ENCODE data around the gene MCOLN3. TPM values are rescaled to one million over a fixed set of nuclear protein-coding genes. Genes with fewer than 3 reads are reported as not detected.

The MCOLN3 gene
- total and polyA plus RNA-seq, 2 experiments from 2014 or later, result 0.36 to 1.1 TPM

DNA sequence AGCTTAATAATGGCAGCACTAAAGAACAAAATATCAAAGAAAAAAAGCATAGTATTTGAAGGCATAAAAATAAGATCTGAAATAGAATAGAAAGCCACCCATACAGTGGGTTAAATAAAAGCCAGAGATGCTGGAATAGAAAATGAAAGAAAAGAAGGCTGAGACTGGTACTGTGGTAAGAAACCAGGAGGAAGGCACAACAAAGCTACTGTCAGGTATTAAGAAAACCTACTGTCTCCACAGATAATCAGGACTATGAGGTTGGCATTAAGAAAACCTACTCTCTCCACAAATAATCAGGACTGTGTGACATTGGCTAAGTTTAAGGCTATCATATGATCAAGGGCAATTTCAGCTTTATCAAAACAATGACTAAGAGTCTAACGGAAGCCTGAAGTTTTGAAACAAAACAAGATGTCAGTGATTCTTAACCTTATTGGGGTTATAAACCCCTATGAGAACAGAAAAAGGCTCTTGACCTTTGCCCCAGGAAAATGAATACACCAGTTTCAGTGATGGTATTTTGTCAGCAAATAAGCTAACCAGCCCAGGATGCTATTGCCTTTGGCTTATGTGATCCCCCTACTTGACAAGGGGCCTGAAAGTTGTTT is 75.8 kb downstream of the MCOLN3 start:
- H3K9me3 ChIP-seq (ENCODE audit: low read depth), result no peaks in the 10 kb centered on the region
- no peaks in the 10 kb centered on the region for H3K36me3 ChIP-seq
- H3K4me1 ChIP-seq (ENCODE audit: low read depth), result no peaks in the 10 kb centered on the region
- no peaks in the 10 kb centered on the region for H3K27me3 ChIP-seq
- DNase-seq (ENCODE audit: low read depth in 1 of 2, low spot score in 1 of 2), result no peak
- TF ChIP-seq, protein P1, sequence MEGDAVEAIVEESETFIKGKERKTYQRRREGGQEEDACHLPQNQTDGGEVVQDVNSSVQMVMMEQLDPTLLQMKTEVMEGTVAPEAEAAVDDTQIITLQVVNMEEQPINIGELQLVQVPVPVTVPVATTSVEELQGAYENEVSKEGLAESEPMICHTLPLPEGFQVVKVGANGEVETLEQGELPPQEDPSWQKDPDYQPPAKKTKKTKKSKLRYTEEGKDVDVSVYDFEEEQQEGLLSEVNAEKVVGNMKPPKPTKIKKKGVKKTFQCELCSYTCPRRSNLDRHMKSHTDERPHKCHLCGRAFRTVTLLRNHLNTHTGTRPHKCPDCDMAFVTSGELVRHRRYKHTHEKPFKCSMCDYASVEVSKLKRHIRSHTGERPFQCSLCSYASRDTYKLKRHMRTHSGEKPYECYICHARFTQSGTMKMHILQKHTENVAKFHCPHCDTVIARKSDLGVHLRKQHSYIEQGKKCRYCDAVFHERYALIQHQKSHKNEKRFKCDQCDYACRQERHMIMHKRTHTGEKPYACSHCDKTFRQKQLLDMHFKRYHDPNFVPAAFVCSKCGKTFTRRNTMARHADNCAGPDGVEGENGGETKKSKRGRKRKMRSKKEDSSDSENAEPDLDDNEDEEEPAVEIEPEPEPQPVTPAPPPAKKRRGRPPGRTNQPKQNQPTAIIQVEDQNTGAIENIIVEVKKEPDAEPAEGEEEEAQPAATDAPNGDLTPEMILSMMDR (IDR thresholded peaks at IDR 0.05; ENCODE audit: low read depth, low read length), result no peak
- no peak overlapping the region for H3K4me3 ChIP-seq
- H3K27ac ChIP-seq, result no peak overlapping the region

GRCh38 chr1:84971957-84972356 is 76.3 kb downstream of the MCOLN3 start:
- Histone ChIP-seq H3K4me3 (no peak overlapping the region), H3K27me3 (no peaks in the 10 kb centered on the region), H3K9me3 (ENCODE audit: low read depth) (no peaks in the 10 kb centered on the region), H3K36me3 (no peaks in the 10 kb centered on the region), H3K27ac (no peak overlapping the region), H3K4me1 (ENCODE audit: low read depth) (no peaks in the 10 kb centered on the region)
- TF ChIP-seq, protein P1 (IDR thresholded peaks at IDR 0.05; ENCODE audit: low read depth, low read length), result no peak
- no peak for DNase-seq (ENCODE audit: low read depth in 1 of 2, low spot score in 1 of 2)

GRCh38 chr1:84969489-84970250 is 78.6 kb downstream of the MCOLN3 start:
- Histone ChIP-seq H3K36me3 (no peaks in the 10 kb centered on the region), H3K4me1 (ENCODE audit: low read depth) (no peaks in the 10 kb centered on the region), H3K4me3 (no peak overlapping the region), H3K9me3 (ENCODE audit: low read depth) (no peaks in the 10 kb centered on the region), H3K27ac (no peak overlapping the region), H3K27me3 (no peaks in the 10 kb centered on the region)
- TF ChIP-seq, protein P1 (IDR thresholded peaks at IDR 0.05; ENCODE audit: low read depth, low read length), result no peak
- DNase-seq (ENCODE audit: low read depth in 1 of 2, low spot score in 1 of 2), result no peak

- no peaks in the 10 kb centered on the region for H3K27me3 ChIP-seq
- TF ChIP-seq, protein P1 (IDR thresholded peaks at IDR 0.05; ENCODE audit: low read depth, low read length), result no peak
- H3K9me3 ChIP-seq (ENCODE audit: low read depth), result no peaks in the 10 kb centered on the region
- no peak overlapping the region for H3K27ac ChIP-seq
- no peak overlapping the region for H3K4me3 ChIP-seq
- DNase-seq (ENCODE audit: low read depth in 1 of 2, low spot score in 1 of 2), result no peak
- H3K36me3 ChIP-seq, result no peaks in the 10 kb centered on the region
- no peaks in the 10 kb centered on the region for H3K4me1 ChIP-seq (ENCODE audit: low read depth)
These were observed 79.4 kb downstream of the MCOLN3 start for GRCh38 chr1:84968865-84969264.

GRCh38 chr1:84968101-84968500 is 80.2 kb downstream of the MCOLN3 start:
- Histone ChIP-seq H3K4me1 (ENCODE audit: low read depth) (no peaks in the 10 kb centered on the region), H3K4me3 (no peak overlapping the region), H3K36me3 (no peaks in the 10 kb centered on the region), H3K27me3 (no peaks in the 10 kb centered on the region), H3K9me3 (ENCODE audit: low read depth) (no peaks in the 10 kb centered on the region), H3K27ac (no peak overlapping the region)
- TF ChIP-seq, protein P1 (IDR thresholded peaks at IDR 0.05; ENCODE audit: low read depth, low read length), result no peak
- no peak for DNase-seq (ENCODE audit: low read depth in 1 of 2, low spot score in 1 of 2)

Other genes with a start within 250 kb of the MCOLN3 start
- gene LPAR3, start 155.3 kb downstream of the MCOLN3 start, total RNA-seq, result 8.9 and 11.1 TPM in 2 replicates
- gene LPAR3, start 155.3 kb downstream of the MCOLN3 start, polyA plus RNA-seq, result 5.1 and 6.1 TPM in 2 replicates
- gene MCOLN2, start 51.4 kb downstream of the MCOLN3 start, total RNA-seq, result not detected in 2 replicates
- 0.11 TPM in 1 of 2 replicates, not detected in the other for gene MCOLN2, start 51.4 kb downstream of the MCOLN3 start, polyA plus RNA-seq
- 22.2 and 47.5 TPM in 2 replicates for gene SYDE2, start 152.5 kb upstream of the MCOLN3 start, total RNA-seq
- gene SYDE2, start 152.5 kb upstream of the MCOLN3 start, polyA plus RNA-seq, result 20.6 and 30.2 TPM in 2 replicates
- 63.4 and 71.6 TPM in 2 replicates for gene C1orf52, start 211.2 kb upstream of the MCOLN3 start, total RNA-seq
- 82.1 and 91.4 TPM in 2 replicates for gene C1orf52, start 211.2 kb upstream of the MCOLN3 start, polyA plus RNA-seq
- 11.7 and 12.8 TPM in 2 replicates for gene BCL10, start 228.1 kb upstream of the MCOLN3 start, total RNA-seq
- 11.7 and 18.9 TPM in 2 replicates for gene BCL10, start 228.1 kb upstream of the MCOLN3 start, polyA plus RNA-seq

All from cardiac muscle cell (in vitro differentiated cells and primary cell).